Fibroblast of lung (primary cell): ENCODE measurements around the gene TBC1D10B. TPM values are rescaled to one million over a fixed set of nuclear protein-coding genes. Genes with fewer than 3 reads are reported as not detected.

Experiments
- DNase-seq, 2 donors: peaks; one replicate each; pipeline versions ENCODE4 v3.0.0 to v3.0.0-alpha.2; 2010; ENCODE audit warnings: low read depth in 2 of 2
- H2AFZ ChIP-seq: 2 replicates; pipeline ENCODE4 v1.5.1; 2012; ENCODE audit warnings: low read length, control low read depth, inconsistent platforms
- H3K27ac ChIP-seq: 2 replicates; pipeline ENCODE4 v1.5.1; 2011; ENCODE audit warnings: low read length, control low read depth; ENCODE audit not compliant: insufficient read depth
- H3K27me3 ChIP-seq: 2 replicates; pipeline ENCODE4 v1.5.1; 2011; ENCODE audit warnings: mild to moderate bottlenecking, low read length; ENCODE audit not compliant: control insufficient read depth, insufficient read depth
- H3K36me3 ChIP-seq: 2 replicates; pipeline ENCODE4 v1.5.1; 2011; ENCODE audit warnings: low read length; ENCODE audit not compliant: control insufficient read depth, insufficient read depth
- H3K4me1 ChIP-seq: 2 replicates; pipeline ENCODE4 v1.5.1; 2011; ENCODE audit warnings: low read length; ENCODE audit not compliant: control insufficient read depth, insufficient read depth; ENCODE audit errors: extremely low read depth
- H3K4me2 ChIP-seq: 2 replicates; pipeline ENCODE4 v1.5.1; 2011; ENCODE audit warnings: low read length, control low read depth; ENCODE audit not compliant: insufficient read depth; ENCODE audit errors: extremely low read depth
- H3K4me3 ChIP-seq, 4 experiments: fragments of 200-600 bp in 1 of 4; sonication (generic) in 1 of 4; replicated peaks in 1 of 4; 2 replicates each; pipeline ENCODE4 v1.5.1; 2011 to 2016; ENCODE audit warnings: low read length in 4 of 4, low read depth in 3 of 4, mild to moderate bottlenecking in 3 of 4, control low read depth in 2 of 4, inconsistent platforms in 1 of 4, mixed read lengths in 1 of 4; ENCODE audit not compliant: insufficient read depth in 1 of 4; ENCODE audit errors: control extremely low read depth in 1 of 4
- H3K79me2 ChIP-seq: 2 replicates; pipeline ENCODE4 v1.5.1; 2012; ENCODE audit warnings: mild to moderate bottlenecking, low read length, inconsistent platforms; ENCODE audit not compliant: control insufficient read depth, insufficient read depth
- H3K9ac ChIP-seq: 2 replicates; pipeline ENCODE4 v1.5.1; 2011; ENCODE audit warnings: mild to moderate bottlenecking, low read length, control low read depth; ENCODE audit not compliant: insufficient read depth
- H3K9me3 ChIP-seq: 2 replicates; pipeline ENCODE4 v1.5.1; 2012; ENCODE audit warnings: low read depth, low read length; ENCODE audit not compliant: control insufficient read depth, insufficient read depth
- H4K20me1 ChIP-seq: 2 replicates; pipeline ENCODE4 v1.5.1; 2011; ENCODE audit warnings: low read length; ENCODE audit not compliant: control insufficient read depth, insufficient read depth; ENCODE audit errors: extremely low read depth
- CTCF ChIP-seq, 2 donors: IDR thresholded peaks in 1 of 2; conservative IDR thresholded peaks in 1 of 2; 1 replicate in 1 of 2; 2 replicates in 1 of 2; pipeline ENCODE4 v1.5.1; 2011 to 2012; ENCODE audit warnings: low read length in 2 of 2, control low read depth in 1 of 2, inconsistent platforms in 1 of 2, low read depth in 1 of 2, mild to moderate bottlenecking in 1 of 2
- EZH2 ChIP-seq: IDR thresholded peaks from 2 replicates; pipeline ENCODE4 v1.5.1; 2012; ENCODE audit warnings: low read length, control low read depth, mild to moderate bottlenecking; ENCODE audit errors: missing control alignments
- polyA plus RNA-seq, 2 donors: library from polyadenylated mRNA; depleted of rRNA in 1 of 2; stranded (reverse) in 1 of 2; unstranded in 1 of 2; fragments of >200 nt; gene quantifications; 2 replicates each; pipeline ENCODE4 v1.2.1, GENCODE V29; 2011 to 2012; ENCODE audit warnings: missing spikeins in 1 of 2
- total RNA-seq: library from RNA; depleted of rRNA; stranded (reverse); fragments of >200 nt; gene quantifications from 2 replicates; pipeline ENCODE4 v1.2.1, GENCODE V29; 2014

The TBC1D10B gene
- total and polyA plus RNA-seq, 2 donors (not counting 1 experiment from before 2014, with no cell fraction given), result 14.8 to 29.6 TPM

GRCh38 chr16:30378236-30379157 lies 8.2 kb upstream of the TBC1D10B start:
- no peak for TF ChIP-seq EZH2
- TF ChIP-seq CTCF (conservative IDR thresholded peaks at IDR 0.05 in 1 of 2, IDR thresholded peaks at IDR 0.05 in 1 of 2; ENCODE audit: low read depth in 1 of 2, low read length in 2 of 2), result peak in 1 of 2 donors; percentile 23
- peak overlapping the region; percentile 64 to 77 (median 72) for H3K4me3 ChIP-seq
- peak overlapping the region; percentile 98 for H3K4me2 ChIP-seq
- H3K36me3 ChIP-seq, result no peaks in the 10 kb centered on the region
- DNase-seq, result peak; percentile 96 to 97
- peaks cover 9% of the 10 kb centered on the region for H3K4me1 ChIP-seq
- H3K27me3 ChIP-seq, result no peaks in the 10 kb centered on the region
- no peaks in the 10 kb centered on the region for H4K20me1 ChIP-seq
- peak overlapping the region; percentile 50 for H2AFZ ChIP-seq
- H3K27ac ChIP-seq, result peak overlapping the region; percentile 91
- H3K9ac ChIP-seq, result peak overlapping the region; percentile 78
- H3K79me2 ChIP-seq, result peaks cover 3% of the 10 kb centered on the region
- no peaks in the 10 kb centered on the region for H3K9me3 ChIP-seq

DNA sequence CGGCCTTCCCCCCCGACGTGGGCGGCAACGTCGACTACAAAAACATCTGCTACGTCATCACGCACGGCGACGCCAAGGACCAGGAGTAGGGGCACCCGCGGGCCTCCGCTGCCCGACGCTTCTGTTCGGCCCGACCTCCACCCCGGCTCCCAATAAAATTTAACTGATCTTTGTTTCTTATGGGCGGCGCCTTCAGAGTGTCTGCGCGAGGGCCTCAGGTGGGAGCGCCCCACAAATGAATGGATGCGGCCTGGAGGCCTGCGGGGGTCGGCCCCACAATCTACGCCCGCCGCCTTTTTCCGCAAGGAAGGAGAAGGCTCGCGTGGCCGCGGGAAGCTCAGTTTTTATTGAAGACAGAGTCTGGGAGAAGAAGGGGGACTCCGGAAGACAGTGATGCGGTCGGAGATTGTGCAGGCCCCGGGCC lies 7.5 kb upstream of the TBC1D10B start:
- H3K9ac ChIP-seq, result peak overlapping the region; percentile 78
- H3K27ac ChIP-seq, result peak overlapping the region; percentile 91
- no peaks in the 10 kb centered on the region for H4K20me1 ChIP-seq
- peak overlapping the region; percentile 88 for H2AFZ ChIP-seq
- H3K4me1 ChIP-seq, result peaks cover 9% of the 10 kb centered on the region
- H3K9me3 ChIP-seq, result no peaks in the 10 kb centered on the region
- H3K4me2 ChIP-seq, result peak overlapping the region; percentile 64
- peak; percentile 87 to 92 for DNase-seq
- no peaks in the 10 kb centered on the region for H3K27me3 ChIP-seq
- H3K36me3 ChIP-seq, result no peaks in the 10 kb centered on the region
- TF ChIP-seq EZH2, result no peak
- TF ChIP-seq CTCF (conservative IDR thresholded peaks at IDR 0.05 in 1 of 2, IDR thresholded peaks at IDR 0.05 in 1 of 2; ENCODE audit: low read depth in 1 of 2, low read length in 2 of 2), result no peak
- peaks cover 3% of the 10 kb centered on the region for H3K79me2 ChIP-seq
- peak overlapping the region; percentile 25 to 75 (median 52) for H3K4me3 ChIP-seq

- H3K9ac ChIP-seq, result peak overlapping the region; percentile 78
- DNase-seq, result no peak
- H2AFZ ChIP-seq, result peak overlapping the region; percentile 88
- H3K27me3 ChIP-seq, result no peaks in the 10 kb centered on the region
- H3K4me3 ChIP-seq, result peak overlapping the region in 3 of 4 experiments; percentile 45 to 75 (median 58)
- no peaks in the 10 kb centered on the region for H3K36me3 ChIP-seq
- H3K79me2 ChIP-seq, result peaks cover 3% of the 10 kb centered on the region
- peak overlapping the region; percentile 91 for H3K27ac ChIP-seq
- TF ChIP-seq CTCF (conservative IDR thresholded peaks at IDR 0.05 in 1 of 2, IDR thresholded peaks at IDR 0.05 in 1 of 2; ENCODE audit: low read depth in 1 of 2, low read length in 2 of 2), result no peak
- no peak for TF ChIP-seq EZH2
- peak overlapping the region; percentile 64 for H3K4me2 ChIP-seq
- H3K4me1 ChIP-seq, result peaks cover 9% of the 10 kb centered on the region
- no peaks in the 10 kb centered on the region for H3K9me3 ChIP-seq
- no peaks in the 10 kb centered on the region for H4K20me1 ChIP-seq
These were observed 6.9 kb upstream of the TBC1D10B start for GRCh38 chr16:30377050-30377811.
